Activated naive CD4-positive, alpha-beta T cell treated with anti-CD3 and anti-CD28 coated beads for 36 hours (primary cell): ENCODE results near the gene FHOD1. TPM values are rescaled to one million over a fixed set of nuclear protein-coding genes. Genes with fewer than 3 reads are reported as not detected.
A peak's percentile ranks its signal among the peaks of the same experiment; 100 is the strongest.

Experiments used
- CTCF ChIA-PET: fragments of 350-600 bp; sonication (Branson Sonifier 250); formaldehyde crosslinking; loops from one replicate; lab custom pipeline; 2021; ENCODE audit warnings: antibody characterized with exemption; lab: Charles Lee
- DNase-seq: peaks from one replicate; pipeline ENCODE4 v3.0.0-alpha.2; 2020
- H3K27ac Mint-ChIP-seq: one replicate; pipeline ENCODE4 v1.8.0; 2021; ENCODE audit warnings: mild to moderate bottlenecking, mixed read lengths
- H3K27me3 Mint-ChIP-seq: one replicate; pipeline ENCODE4 v1.8.0; 2021; ENCODE audit warnings: low read depth, mixed read lengths
- H3K36me3 Mint-ChIP-seq: one replicate; pipeline ENCODE4 v1.8.0; 2021; ENCODE audit warnings: low read depth, mixed read lengths
- H3K4me1 Mint-ChIP-seq: one replicate; pipeline ENCODE4 v1.8.0; 2021; ENCODE audit warnings: low read depth, mixed read lengths
- H3K4me3 Mint-ChIP-seq: one replicate; pipeline ENCODE4 v1.8.0; 2021; ENCODE audit warnings: mild to moderate bottlenecking, moderate library complexity, mixed read lengths
- H3K9me3 Mint-ChIP-seq: one replicate; pipeline ENCODE4 v1.8.0; 2021; ENCODE audit warnings: mixed read lengths
- intact Hi-C: fragments of 100-400 bp; cut with micrococcal nuclease; formaldehyde crosslinking; loops from one replicate; pipeline ENCODE4 v1.15.1; 2023
- total RNA-seq, 2 experiments: library from RNA; stranded (reverse); gene quantifications; one replicate each; pipeline ENCODE4 v1.2.3, GENCODE V29; 2021

The FHOD1 gene
- total RNA-seq, 2 experiments from 2014 or later = 70.7 to 73.7 TPM

- Mint-ChIP-seq H3K36me3 (peaks cover 2% of the 10 kb centered on the region), H3K9me3 (no peaks in the 10 kb centered on the region), H3K4me3 (no peak overlapping the region), H3K27me3 (no peaks in the 10 kb centered on the region), H3K27ac (no peak overlapping the region), H3K4me1 (no peaks in the 10 kb centered on the region)
- intact Hi-C loops = no loop called here
- CTCF ChIA-PET = interaction anchor here (1.0 to 1.7 kb wide), 2 partner anchors 9 to 19 kb away, joined by 4 to 6 read pairs; partner anchors contain the start of gene TMEM208
- no peak for DNase-seq
These were observed 39.8 kb downstream of the FHOD1 start for GRCh38 chr16:67207249-67208091.

GRCh38 chr16:67206838-67207248, 40.4 kb downstream of the FHOD1 start:
- no peaks in the 10 kb centered on the region for H3K27me3 Mint-ChIP-seq
- CTCF ChIA-PET = interaction anchor here (1.7 kb wide), 1 partner anchor 9 kb away, joined by 6 read pairs; no protein-coding TSS in a partner anchor
- no peaks in the 10 kb centered on the region for H3K9me3 Mint-ChIP-seq
- no peak overlapping the region for H3K27ac Mint-ChIP-seq
- H3K36me3 Mint-ChIP-seq = peaks cover 2% of the 10 kb centered on the region
- DNase-seq = no peak
- intact Hi-C loops = no loop called here
- no peaks in the 10 kb centered on the region for H3K4me1 Mint-ChIP-seq
- H3K4me3 Mint-ChIP-seq = no peak overlapping the region

DNA sequence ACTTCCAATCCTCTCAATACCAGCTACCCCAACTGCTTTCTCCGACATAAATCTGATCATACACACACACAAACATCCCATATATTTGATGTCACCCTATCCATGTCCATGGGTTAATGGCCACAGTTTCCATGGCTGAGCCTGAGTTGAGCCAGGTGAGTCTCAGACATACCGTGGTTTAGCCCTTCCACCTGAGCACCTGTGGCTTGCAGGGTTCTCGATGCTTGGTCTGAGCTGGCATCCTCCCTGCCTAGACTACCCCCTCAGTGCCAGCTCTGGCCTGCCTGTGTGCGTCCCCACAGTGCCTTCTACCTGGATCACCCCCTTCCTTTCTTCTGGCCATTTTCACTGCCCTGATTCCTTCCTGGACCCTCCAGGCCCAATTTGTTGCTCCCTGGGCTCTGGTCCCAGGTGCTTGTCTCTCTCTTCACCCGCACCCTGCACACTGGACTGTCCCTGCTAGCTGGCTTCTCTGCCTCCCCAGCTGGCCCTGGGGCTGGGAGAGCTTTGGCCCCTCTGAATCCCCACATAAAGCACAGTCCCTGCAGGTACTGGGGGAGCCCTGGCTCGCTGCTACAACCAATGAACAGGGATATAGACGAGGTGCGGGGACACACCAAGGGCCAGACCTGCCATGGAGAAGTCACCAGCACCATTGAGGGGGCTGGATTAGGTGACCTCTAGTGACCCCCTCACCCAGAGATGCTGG, 41.0 kb downstream of the FHOD1 start:
- intact Hi-C loops = no loop called here
- H3K4me3 Mint-ChIP-seq = no peak overlapping the region

GRCh38 chr16:67204076-67204475, 43.2 kb downstream of the FHOD1 start:
- Mint-ChIP-seq H3K27ac (no peak overlapping the region), H3K4me3 (no peak overlapping the region), H3K4me1 (no peaks in the 10 kb centered on the region), H3K36me3 (peaks cover 8% of the 10 kb centered on the region), H3K27me3 (no peaks in the 10 kb centered on the region), H3K9me3 (no peaks in the 10 kb centered on the region)
- DNase-seq = no peak
- intact Hi-C loops = no loop called here
- CTCF ChIA-PET = interaction anchor here (0.5 to 1.2 kb wide), 2 partner anchors 56 to 193 kb away, joined by 3 to 4 read pairs; no protein-coding TSS in a partner anchor

More for the DNA sequence above, 41.0 kb downstream of the FHOD1 start:
- no peak for DNase-seq
- Mint-ChIP-seq H3K9me3 (no peaks in the 10 kb centered on the region), H3K27ac (peak overlapping the region; percentile 43), H3K36me3 (peaks cover 3% of the 10 kb centered on the region), H3K4me1 (no peaks in the 10 kb centered on the region), H3K27me3 (no peaks in the 10 kb centered on the region)
- CTCF ChIA-PET = no interaction called here

DNA sequence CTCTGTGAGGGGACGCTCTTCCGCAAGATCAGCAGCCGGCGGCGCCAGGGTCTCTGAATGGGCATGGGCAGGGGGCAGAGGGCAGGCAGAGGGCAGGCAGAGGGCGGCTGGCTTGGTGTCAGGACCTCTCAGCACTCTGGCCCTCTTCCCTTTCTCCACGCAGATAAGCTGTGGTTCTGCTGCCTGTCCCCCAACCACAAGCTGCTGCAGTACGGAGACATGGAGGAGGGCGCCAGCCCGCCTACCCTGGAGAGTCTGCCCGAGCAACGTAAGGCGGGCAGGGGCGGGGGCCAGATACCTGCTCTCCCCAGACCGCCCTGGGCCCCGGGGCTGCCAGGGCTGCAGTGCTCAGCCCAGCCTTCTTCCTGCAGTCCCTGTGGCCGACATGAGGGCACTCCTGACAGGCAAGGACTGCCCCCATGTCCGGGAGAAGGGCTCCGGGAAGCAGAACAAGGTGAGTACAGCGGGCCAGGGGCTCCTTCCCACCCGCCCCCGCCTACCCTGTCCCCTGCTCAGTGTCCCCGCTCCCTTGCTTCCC, 44.3 kb downstream of the FHOD1 start:
- no peak overlapping the region for H3K27ac Mint-ChIP-seq
- no peak overlapping the region for H3K4me3 Mint-ChIP-seq
- no peaks in the 10 kb centered on the region for H3K9me3 Mint-ChIP-seq

DNA sequence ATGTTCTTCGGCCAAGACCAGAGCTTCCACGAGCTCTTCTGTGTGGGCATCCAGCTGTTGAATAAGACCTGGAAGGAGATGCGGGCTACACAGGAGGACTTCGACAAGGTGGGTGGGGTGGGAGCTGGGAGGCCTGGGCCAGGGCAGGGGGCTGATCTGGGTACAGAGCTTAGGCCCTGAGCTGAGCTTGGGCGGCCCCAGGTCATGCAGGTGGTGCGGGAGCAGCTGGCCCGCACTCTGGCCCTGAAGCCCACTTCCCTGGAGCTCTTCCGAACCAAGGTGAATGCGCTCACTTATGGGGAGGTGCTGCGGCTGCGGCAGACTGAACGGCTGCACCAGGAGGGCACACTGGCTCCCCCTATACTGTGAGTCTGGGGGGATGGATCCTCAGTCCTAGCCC, 44.9 kb downstream of the FHOD1 start:
- no peak for DNase-seq
- Mint-ChIP-seq H3K36me3 (peaks cover 11% of the 10 kb centered on the region), H3K9me3 (no peaks in the 10 kb centered on the region), H3K27ac (no peak overlapping the region), H3K27me3 (no peaks in the 10 kb centered on the region), H3K4me3 (no peak overlapping the region), H3K4me1 (no peaks in the 10 kb centered on the region)
- CTCF ChIA-PET = interaction anchor here (0.6 to 1.6 kb wide), 2 partner anchors 9 to 195 kb away, joined by 4 to 6 read pairs; no protein-coding TSS in a partner anchor
- intact Hi-C loops = no loop called here

More for the DNA sequence above, 44.3 kb downstream of the FHOD1 start:
- intact Hi-C loops = no loop called here
- no peaks in the 10 kb centered on the region for H3K4me1 Mint-ChIP-seq
- DNase-seq = no peak
- H3K27me3 Mint-ChIP-seq = no peaks in the 10 kb centered on the region
- peaks cover 11% of the 10 kb centered on the region for H3K36me3 Mint-ChIP-seq
- CTCF ChIA-PET = interaction anchor here (0.6 to 1.6 kb wide), 2 partner anchors 8 to 196 kb away, joined by 4 to 6 read pairs; no protein-coding TSS in a partner anchor

GRCh38 chr16:67201411-67202345, 45.6 kb downstream of the FHOD1 start:
- Mint-ChIP-seq H3K36me3 (peaks cover 15% of the 10 kb centered on the region), H3K27me3 (no peaks in the 10 kb centered on the region), H3K4me3 (no peak overlapping the region), H3K9me3 (no peaks in the 10 kb centered on the region), H3K4me1 (peaks cover 2% of the 10 kb centered on the region), H3K27ac (no peak overlapping the region)
- no peak for DNase-seq
- intact Hi-C loops = no loop called here
- CTCF ChIA-PET = interaction anchor here (0.7 to 1.6 kb wide), 2 partner anchors 10 to 25 kb away, joined by 4 to 5 read pairs; partner anchors contain the start of gene TMEM208

DNA sequence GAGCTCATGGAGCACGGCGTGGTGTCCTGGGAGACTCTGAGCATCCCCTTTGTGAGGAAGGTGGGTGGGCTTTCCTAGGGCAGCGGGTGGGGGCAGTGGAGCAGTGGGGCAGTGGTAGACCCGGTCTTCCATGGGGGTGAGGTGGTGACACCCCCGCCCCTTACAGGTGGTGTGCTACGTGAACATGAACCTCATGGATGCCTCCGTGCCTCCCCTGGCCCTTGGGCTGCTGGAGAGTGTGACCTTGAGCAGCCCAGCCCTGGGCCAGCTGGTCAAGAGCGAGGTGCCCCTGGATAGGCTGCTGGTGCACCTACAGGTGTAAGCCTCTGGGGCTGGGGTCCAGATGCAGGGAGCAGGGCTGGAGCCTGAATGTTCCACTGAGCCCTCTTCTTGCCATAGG, 46.8 kb downstream of the FHOD1 start:
- DNase-seq = no peak
- no peak overlapping the region for H3K4me3 Mint-ChIP-seq
- H3K9me3 Mint-ChIP-seq = no peaks in the 10 kb centered on the region
- CTCF ChIA-PET = interaction anchor here (0.6 kb wide), 2 partner anchors 121 to 148 kb away, joined by 5 to 8 read pairs; no protein-coding TSS in a partner anchor
- peaks cover 13% of the 10 kb centered on the region for H3K4me1 Mint-ChIP-seq
- H3K36me3 Mint-ChIP-seq = peaks cover 24% of the 10 kb centered on the region
- intact Hi-C loops = no loop called here
- no peaks in the 10 kb centered on the region for H3K27me3 Mint-ChIP-seq
- no peak overlapping the region for H3K27ac Mint-ChIP-seq

- no peaks in the 10 kb centered on the region for H3K27me3 Mint-ChIP-seq
- H3K4me1 Mint-ChIP-seq = peaks cover 18% of the 10 kb centered on the region
- H3K9me3 Mint-ChIP-seq = no peaks in the 10 kb centered on the region
- H3K27ac Mint-ChIP-seq = no peak overlapping the region
- intact Hi-C loops = no loop called here
- CTCF ChIA-PET = interaction anchor here (0.6 to 2.9 kb wide), 3 partner anchors 15 to 222 kb away, joined by 3 to 10 read pairs (median 8); no protein-coding TSS in a partner anchor
- DNase-seq = no peak
- peaks cover 26% of the 10 kb centered on the region for H3K36me3 Mint-ChIP-seq
- no peak overlapping the region for H3K4me3 Mint-ChIP-seq
These were observed 47.5 kb downstream of the FHOD1 start for GRCh38 chr16:67199808-67200198.

- intact Hi-C loops = no loop called here
- H3K27me3 Mint-ChIP-seq = no peaks in the 10 kb centered on the region
- DNase-seq = no peak
These were observed 48.1 kb downstream of the FHOD1 start, which contains the start of gene ELMO3 for GRCh38 chr16:67199011-67199807. Gene ELMO3, plus strand, starts transcription at chr16:67199131. Its CDS starts 196 bp downstream, at chr16:67199327.

More at GRCh38 chr16:67199011-67199807, 48.1 kb downstream of the FHOD1 start, which contains the start of gene ELMO3:
- CTCF ChIA-PET = interaction anchor here (0.6 to 2.9 kb wide), 3 partner anchors 9 to 223 kb away, joined by 3 to 10 read pairs (median 6); no protein-coding TSS in a partner anchor
- Mint-ChIP-seq H3K4me1 (peaks cover 20% of the 10 kb centered on the region), H3K36me3 (peaks cover 24% of the 10 kb centered on the region), H3K9me3 (no peaks in the 10 kb centered on the region), H3K27ac (no peak within 1 kb of the TSS), H3K4me3 (no peak within 1 kb of the TSS)
